GM19043 (cell line): ENCODE measurements around the gene AIP.
"Not testable (repeated sequence)": the region's sequence is repeated elsewhere in the genome, so short reads cannot be mapped to it uniquely, and the experiment has no call there.

Experiments
- ATAC-seq: cut with Tn5 transposase; IDR thresholded peaks from one replicate; pipeline ENCODE4 v1.9.1; 2021; ENCODE audit warnings: low read depth; ENCODE audit not compliant: unreplicated experiment

The AIP gene

GRCh38 chr11:67504950-67505581 is 22.2 kb downstream of the AIP start, which contains the start of gene PITPNM1:
TSS of gene PITPNM1 (minus strand) at chr11:67505363. CDS start at chr11:67504180, 1,183 bp downstream.
- no peak for ATAC-seq

- no peak for ATAC-seq
These were observed 23.0 kb downstream of the AIP start for GRCh38 chr11:67505605-67506396.

- no peak for ATAC-seq
These were observed 23.7 kb downstream of the AIP start for GRCh38 chr11:67506426-67507051.

GRCh38 chr11:67507242-67507863 is 24.5 kb downstream of the AIP start:
- ATAC-seq: no peak

GRCh38 chr11:67507864-67508485 is 25.1 kb downstream of the AIP start, which contains the start of gene CDK2AP2:
TSS of gene CDK2AP2 (minus strand) at chr11:67508162. CDS start at chr11:67508082, 80 bp downstream.
- peak; percentile 70 for ATAC-seq

GRCh38 chr11:67508486-67509121 is 25.8 kb downstream of the AIP start:
- peak; percentile 30 for ATAC-seq

- no peak for ATAC-seq
These were observed 27.2 kb downstream of the AIP start for GRCh38 chr11:67510023-67510345.

- not testable (repeated sequence) for ATAC-seq
These were observed 28.7 kb downstream of the AIP start for GRCh38 chr11:67511558-67511957.

GRCh38 chr11:67514116-67514515 is 31.3 kb downstream of the AIP start:
- no peak for ATAC-seq

- no peak for ATAC-seq
These were observed 34.0 kb downstream of the AIP start for GRCh38 chr11:67516806-67517205.

- ATAC-seq: no peak
These were observed 35.1 kb downstream of the AIP start for GRCh38 chr11:67517784-67518552.

GRCh38 chr11:67519726-67520125 is 36.9 kb downstream of the AIP start:
- no peak for ATAC-seq

GRCh38 chr11:67520856-67521824 is 38.3 kb downstream of the AIP start:
- ATAC-seq: no peak

GRCh38 chr11:67521924-67522323 is 39.1 kb downstream of the AIP start:
- no peak for ATAC-seq

GRCh38 chr11:67522338-67522737 is 39.5 kb downstream of the AIP start:
- ATAC-seq: no peak

GRCh38 chr11:67522844-67523555 is 40.2 kb downstream of the AIP start, which contains the start of gene CABP2:
TSS of gene CABP2 (minus strand) at chr11:67523446. CDS start at chr11:67523326, 120 bp downstream.
- no peak for ATAC-seq
